Stimulated activated CD4-positive, alpha-beta T cell treated with anti-CD3 and anti-CD28 coated beads, TNF-alpha, amount 100 ng/mL, for 48 hours (primary cell): ENCODE measurements around the gene CFAP57.

Experiments
- DNase-seq, 3 donors: peaks; one replicate each; pipeline ENCODE4 v3.0.0-alpha.2; 2020; ENCODE audit warnings: low read depth in 3 of 3

The CFAP57 gene

GRCh38 chr1:43227143-43227764, 55.1 kb downstream of the CFAP57 start:
- peak; percentile 57 to 82 (median 76) for DNase-seq

GRCh38 chr1:43229826-43230780, 58.0 kb downstream of the CFAP57 start:
- no peak for DNase-seq

- no peak for DNase-seq
Measured at GRCh38 chr1:43232074-43232473, 59.9 kb downstream of the CFAP57 start.

- DNase-seq = no peak
Measured at GRCh38 chr1:43232482-43232881, 60.4 kb downstream of the CFAP57 start.

- DNase-seq = no peak
Measured at GRCh38 chr1:43233631-43234030, 61.5 kb downstream of the CFAP57 start.

- DNase-seq = no peak
Measured at GRCh38 chr1:43234267-43234666, 62.1 kb downstream of the CFAP57 start.

GRCh38 chr1:43235040-43235439, 62.9 kb downstream of the CFAP57 start:
- no peak for DNase-seq

- no peak for DNase-seq
Measured at GRCh38 chr1:43235451-43236121, 63.5 kb downstream of the CFAP57 start.

GRCh38 chr1:43237121-43237520, 65.0 kb downstream of the CFAP57 start:
- DNase-seq = no peak

- DNase-seq = peak in 1 of 3 donors; percentile 8
Measured at GRCh38 chr1:43238085-43238484, 66.0 kb downstream of the CFAP57 start.

GRCh38 chr1:43238991-43239469, 66.9 kb downstream of the CFAP57 start:
- DNase-seq = no peak

- DNase-seq = no peak
Measured at GRCh38 chr1:43239484-43239883, 67.4 kb downstream of the CFAP57 start.

GRCh38 chr1:43241413-43241836, 69.3 kb downstream of the CFAP57 start:
- no peak for DNase-seq

- no peak for DNase-seq
Measured at GRCh38 chr1:43243299-43243698, 71.2 kb downstream of the CFAP57 start.

- no peak for DNase-seq
Measured at GRCh38 chr1:43246466-43247213, 74.5 kb downstream of the CFAP57 start.

- no peak for DNase-seq
Measured at GRCh38 chr1:43247256-43247921, 75.3 kb downstream of the CFAP57 start.

GRCh38 chr1:43250351-43250761, 78.2 kb downstream of the CFAP57 start:
- DNase-seq = no peak

GRCh38 chr1:43251024-43251423, 78.9 kb downstream of the CFAP57 start:
- DNase-seq = no peak

GRCh38 chr1:43252225-43252624, 80.1 kb downstream of the CFAP57 start:
- no peak for DNase-seq

- no peak for DNase-seq
Measured at GRCh38 chr1:43253173-43253572, 81.0 kb downstream of the CFAP57 start.

- DNase-seq = no peak
Measured at GRCh38 chr1:43253876-43254275, 81.7 kb downstream of the CFAP57 start.
